Activated CD4-positive, alpha-beta T cell treated with anti-CD3 and anti-CD28 coated beads, Interleukin-2, amount 10 ng/mL, durations not matched to agents 7 days and 5 days (primary cell): ENCODE measurements around the gene TM7SF2. TPM values are rescaled to one million over a fixed set of nuclear protein-coding genes. Genes with fewer than 3 reads are reported as not detected.
A peak's percentile ranks its signal among the peaks of the same experiment; 100 is the strongest.

Experiments used
- CTCF ChIA-PET: fragments of 350-600 bp; sonication (Branson Sonifier 250); formaldehyde crosslinking; loops from one replicate; lab custom pipeline; 2021; ENCODE audit warnings: antibody characterized with exemption; lab: Charles Lee
- POLR2A ChIA-PET: fragments of 350-600 bp; sonication (Branson Sonifier 250); formaldehyde crosslinking; loops from one replicate; lab custom pipeline; 2021; ENCODE audit warnings: antibody characterized with exemption; lab: Charles Lee
- DNase-seq: peaks from one replicate; pipeline ENCODE4 v3.0.0-alpha.2; 2020
- H3K27ac Mint-ChIP-seq: one replicate; pipeline ENCODE4 v1.8.0; 2021; ENCODE audit warnings: mild to moderate bottlenecking, moderate library complexity, mixed read lengths
- H3K27me3 Mint-ChIP-seq: one replicate; pipeline ENCODE4 v1.8.0; 2021; ENCODE audit warnings: mixed read lengths
- H3K36me3 Mint-ChIP-seq: one replicate; pipeline ENCODE4 v1.8.0; 2021; ENCODE audit warnings: low read depth, mixed read lengths
- H3K4me1 Mint-ChIP-seq: one replicate; pipeline ENCODE4 v1.8.0; 2021; ENCODE audit warnings: mixed read lengths
- H3K4me3 Mint-ChIP-seq: one replicate; pipeline ENCODE4 v1.8.0; 2021; ENCODE audit warnings: mild to moderate bottlenecking, moderate library complexity, mixed read lengths
- H3K9me3 Mint-ChIP-seq: one replicate; pipeline ENCODE4 v1.8.0; 2021; ENCODE audit warnings: mixed read lengths
- total RNA-seq, 2 experiments: library from RNA; stranded (reverse); gene quantifications; one replicate each; pipeline ENCODE4 v1.2.3, GENCODE V29; 2021

The TM7SF2 gene
- total RNA-seq, 2 experiments from 2014 or later: 26.1 to 27.7 TPM

GRCh38 chr11:65095974-65096806 is 15.5 kb upstream of the TM7SF2 start, which contains the start of gene VPS51:
Gene VPS51 (plus strand): TSS chr11:65096214. CDS start chr11:65096251, 37 bp downstream.
- H3K27me3 Mint-ChIP-seq: no peaks in the 10 kb centered on the region
- POLR2A ChIA-PET: no interaction called here
- CTCF ChIA-PET: interaction anchor here (0.6 to 8.1 kb wide), 4 partner anchors 15 to 262 kb away, joined by 3 to 85 read pairs (median 8); partner anchors contain the start of genes TM7SF2 and ZNHIT2
- no peaks in the 10 kb centered on the region for H3K9me3 Mint-ChIP-seq
- peak within 1 kb of the TSS; percentile 93 for H3K4me3 Mint-ChIP-seq
- H3K36me3 Mint-ChIP-seq: peaks cover 11% of the 10 kb centered on the region
- H3K27ac Mint-ChIP-seq: peak within 1 kb of the TSS; percentile 98
- H3K4me1 Mint-ChIP-seq: peaks cover 25% of the 10 kb centered on the region
- DNase-seq: peak; percentile 90

- CTCF ChIA-PET: interaction anchor here (3.4 to 8.1 kb wide), 2 partner anchors 14 to 20 kb away, joined by 12 to 85 read pairs; partner anchors contain the start of genes TM7SF2 and ZNHIT2
- H3K27ac Mint-ChIP-seq: peak overlapping the region; percentile 98
- H3K4me1 Mint-ChIP-seq: peaks cover 25% of the 10 kb centered on the region
- no peaks in the 10 kb centered on the region for H3K9me3 Mint-ChIP-seq
- POLR2A ChIA-PET: interaction anchor here (0.5 to 0.6 kb wide), 2 partner anchors 82 to 839 kb away, joined by 3 read pairs; no protein-coding TSS in a partner anchor
- no peak for DNase-seq
- peak overlapping the region; percentile 93 for H3K4me3 Mint-ChIP-seq
- H3K36me3 Mint-ChIP-seq: peaks cover 11% of the 10 kb centered on the region
- H3K27me3 Mint-ChIP-seq: no peaks in the 10 kb centered on the region
These were observed 14.7 kb upstream of the TM7SF2 start for GRCh38 chr11:65096926-65097325.

GRCh38 chr11:65100674-65101350 is 10.9 kb upstream of the TM7SF2 start:
- POLR2A ChIA-PET: no interaction called here
- Mint-ChIP-seq H3K27ac (no peak overlapping the region), H3K36me3 (peaks cover 20% of the 10 kb centered on the region), H3K4me3 (no peak overlapping the region), H3K9me3 (no peaks in the 10 kb centered on the region), H3K27me3 (no peaks in the 10 kb centered on the region), H3K4me1 (peaks cover 36% of the 10 kb centered on the region)
- CTCF ChIA-PET: interaction anchor here (0.5 to 8.1 kb wide), 3 partner anchors 10 to 44 kb away, joined by 4 to 85 read pairs (median 7); partner anchors contain the start of genes TM7SF2 and ZNHIT2
- DNase-seq: no peak

- CTCF ChIA-PET: interaction anchor here (0.6 to 2.2 kb wide), 3 partner anchors 8 to 229 kb away, joined by 4 to 7 read pairs (median 4); partner anchors contain the start of gene ZNHIT2
- POLR2A ChIA-PET: no interaction called here
- H3K27ac Mint-ChIP-seq: no peak overlapping the region
- H3K27me3 Mint-ChIP-seq: no peaks in the 10 kb centered on the region
- peaks cover 24% of the 10 kb centered on the region for H3K36me3 Mint-ChIP-seq
- peaks cover 31% of the 10 kb centered on the region for H3K4me1 Mint-ChIP-seq
- no peak overlapping the region for H3K4me3 Mint-ChIP-seq
- no peaks in the 10 kb centered on the region for H3K9me3 Mint-ChIP-seq
- DNase-seq: no peak
These were observed 9.3 kb upstream of the TM7SF2 start for GRCh38 chr11:65102142-65103095.

- ChIA-PET CTCF (interaction anchor here (0.6 to 2.2 kb wide), 3 partner anchors 9 to 144 kb away, joined by 3 to 7 read pairs (median 4); partner anchors contain the start of gene ZNHIT2), POLR2A (interaction anchor here (0.6 kb wide), 1 partner anchor 9 kb away, joined by 4 read pairs; no protein-coding TSS in a partner anchor)
- Mint-ChIP-seq H3K27ac (no peak overlapping the region), H3K4me3 (no peak overlapping the region), H3K9me3 (no peaks in the 10 kb centered on the region), H3K36me3 (peaks cover 19% of the 10 kb centered on the region), H3K4me1 (peaks cover 25% of the 10 kb centered on the region), H3K27me3 (no peaks in the 10 kb centered on the region)
- no peak for DNase-seq
These were observed 8.2 kb upstream of the TM7SF2 start for GRCh38 chr11:65103476-65103875.

- peaks cover 16% of the 10 kb centered on the region for H3K36me3 Mint-ChIP-seq
- POLR2A ChIA-PET: no interaction called here
- H3K27ac Mint-ChIP-seq: peak overlapping the region; percentile 3
- CTCF ChIA-PET: interaction anchor here (1.0 kb wide), 1 partner anchor 11 kb away, joined by 3 read pairs; no protein-coding TSS in a partner anchor
- no peaks in the 10 kb centered on the region for H3K27me3 Mint-ChIP-seq
- no peaks in the 10 kb centered on the region for H3K9me3 Mint-ChIP-seq
- no peak for DNase-seq
- H3K4me1 Mint-ChIP-seq: peaks cover 21% of the 10 kb centered on the region
- no peak overlapping the region for H3K4me3 Mint-ChIP-seq
These were observed 7.0 kb upstream of the TM7SF2 start for GRCh38 chr11:65104628-65105027.

- POLR2A ChIA-PET: no interaction called here
- Mint-ChIP-seq H3K27ac (no peak overlapping the region), H3K9me3 (no peaks in the 10 kb centered on the region), H3K27me3 (no peaks in the 10 kb centered on the region), H3K4me1 (peaks cover 39% of the 10 kb centered on the region), H3K36me3 (peaks cover 16% of the 10 kb centered on the region), H3K4me3 (no peak overlapping the region)
- no peak for DNase-seq
- CTCF ChIA-PET: no interaction called here
These were observed 4.6 kb upstream of the TM7SF2 start for GRCh38 chr11:65107078-65107477.

GRCh38 chr11:65107751-65108468 is 3.8 kb upstream of the TM7SF2 start:
- H3K36me3 Mint-ChIP-seq: peaks cover 16% of the 10 kb centered on the region
- H3K27me3 Mint-ChIP-seq: no peaks in the 10 kb centered on the region
- no peak overlapping the region for H3K4me3 Mint-ChIP-seq
- no peaks in the 10 kb centered on the region for H3K9me3 Mint-ChIP-seq
- peaks cover 40% of the 10 kb centered on the region for H3K4me1 Mint-ChIP-seq
- POLR2A ChIA-PET: interaction anchor here (0.7 kb wide), 1 partner anchor 91 kb away, joined by 3 read pairs; no protein-coding TSS in a partner anchor
- DNase-seq: no peak
- CTCF ChIA-PET: interaction anchor here (1.3 to 7.1 kb wide), 3 partner anchors 10 to 14 kb away, joined by 3 to 85 read pairs (median 4); partner anchors contain the start of genes FAU, MRPL49, VPS51 and ZNHIT2
- no peak overlapping the region for H3K27ac Mint-ChIP-seq

GRCh38 chr11:65108469-65109123 is 3.1 kb upstream of the TM7SF2 start:
- no peak overlapping the region for H3K4me3 Mint-ChIP-seq
- ChIA-PET POLR2A (no interaction called here), CTCF (interaction anchor here (1.3 to 7.1 kb wide), 3 partner anchors 9 to 13 kb away, joined by 3 to 85 read pairs (median 4); partner anchors contain the start of genes FAU, MRPL49, VPS51 and ZNHIT2)
- no peaks in the 10 kb centered on the region for H3K9me3 Mint-ChIP-seq
- no peaks in the 10 kb centered on the region for H3K27me3 Mint-ChIP-seq
- H3K27ac Mint-ChIP-seq: no peak overlapping the region
- no peak for DNase-seq
- peaks cover 47% of the 10 kb centered on the region for H3K4me1 Mint-ChIP-seq
- peaks cover 15% of the 10 kb centered on the region for H3K36me3 Mint-ChIP-seq

GRCh38 chr11:65109231-65110198 is 2.2 kb upstream of the TM7SF2 start:
- peaks cover 48% of the 10 kb centered on the region for H3K4me1 Mint-ChIP-seq
- ChIA-PET POLR2A (no interaction called here), CTCF (interaction anchor here (0.6 to 7.1 kb wide), 14 partner anchors 7 to 95 kb away, joined by 3 to 85 read pairs (median 4); partner anchors contain the start of genes ARL2, CDCA5, FAU and MRPL49)
- no peaks in the 10 kb centered on the region for H3K27me3 Mint-ChIP-seq
- DNase-seq: no peak
- peaks cover 15% of the 10 kb centered on the region for H3K36me3 Mint-ChIP-seq
- no peak overlapping the region for H3K4me3 Mint-ChIP-seq
- H3K27ac Mint-ChIP-seq: no peak overlapping the region
- no peaks in the 10 kb centered on the region for H3K9me3 Mint-ChIP-seq
